Neural progenitor cell (in vitro differentiated cells): ENCODE measurements around the gene DCAF8.

Source experiments
- CTCF ChIP-seq: fragments of 200-600 bp; sonication (generic); IDR thresholded peaks from 2 replicates; pipeline ENCODE4 v1.5.1; 2017; ENCODE audit warnings: antibody characterized with exemption, mild to moderate bottlenecking
- EZH2 ChIP-seq: fragments of 200-600 bp; sonication (generic); IDR thresholded peaks from 2 replicates; pipeline ENCODE4 v1.6.1; 2017; ENCODE audit warnings: antibody characterized with exemption, mild to moderate bottlenecking, moderate library complexity

GRCh38 chr1:160258177-160258798, 4.1 kb downstream of the DCAF8 start:
- no peak for TF ChIP-seq CTCF
- no peak for TF ChIP-seq EZH2
